SK-N-SH (cell line): ENCODE results near the gene FASTKD2.

ENCODE experiments used
- CHD2 ChIP-seq: fragments of 150-350 bp; IDR thresholded peaks from 2 replicates; pipeline ENCODE4 v1.6.1; 2018; ENCODE audit warnings: low read length; ENCODE audit not compliant: partially characterized antibody
- EP300 ChIP-seq, 2 experiments: IDR thresholded peaks; 2 replicates each; pipeline versions ENCODE4 v1.4.0 to v1.6.1; 2012; ENCODE audit warnings: borderline replicate concordance in 1 of 2, low read depth in 1 of 2, low read length in 1 of 2
- FOXM1 ChIP-seq: IDR thresholded peaks from 2 replicates; pipeline ENCODE4 v1.4.0; 2012; ENCODE audit warnings: low read depth, mild to moderate bottlenecking
- JUND ChIP-seq: IDR thresholded peaks from 2 replicates; pipeline ENCODE4 v1.4.0; 2012
- POLR2AphosphoS5 ChIP-seq: IDR thresholded peaks from 2 replicates; pipeline ENCODE4 v1.6.1; 2012; ENCODE audit warnings: low read depth, low read length
- RAD21 ChIP-seq: IDR thresholded peaks from 2 replicates; pipeline ENCODE4 v1.6.1; 2012; ENCODE audit warnings: mild to moderate bottlenecking, low read length
- SMC3 ChIP-seq: IDR thresholded peaks from 2 replicates; pipeline ENCODE4 v1.6.1; 2012; ENCODE audit warnings: low read depth, low read length, improper control_type of control experiment
- TF ChIP-seq, protein P1 (sequence below): fragments of 200-600 bp; sonication (generic); IDR thresholded peaks from 2 replicates; pipeline ENCODE4 v1.6.1; 2017; ENCODE audit warnings: antibody characterized with exemption, mild to moderate bottlenecking, moderate library complexity

GRCh38 chr2:206721256-206721920, 44.0 kb upstream of the FASTKD2 start:
- TF ChIP-seq SMC3 (no peak), RAD21 (no peak), POLR2AphosphoS5 (no peak), EP300 (IDR thresholded peaks at IDR 0.05; ENCODE audit: borderline replicate concordance in 1 of 2, low read depth in 1 of 2, low read length in 1 of 2) (no peak), JUND (no peak), FOXM1 (no peak), CHD2 (no peak)
- TF ChIP-seq, protein P1, sequence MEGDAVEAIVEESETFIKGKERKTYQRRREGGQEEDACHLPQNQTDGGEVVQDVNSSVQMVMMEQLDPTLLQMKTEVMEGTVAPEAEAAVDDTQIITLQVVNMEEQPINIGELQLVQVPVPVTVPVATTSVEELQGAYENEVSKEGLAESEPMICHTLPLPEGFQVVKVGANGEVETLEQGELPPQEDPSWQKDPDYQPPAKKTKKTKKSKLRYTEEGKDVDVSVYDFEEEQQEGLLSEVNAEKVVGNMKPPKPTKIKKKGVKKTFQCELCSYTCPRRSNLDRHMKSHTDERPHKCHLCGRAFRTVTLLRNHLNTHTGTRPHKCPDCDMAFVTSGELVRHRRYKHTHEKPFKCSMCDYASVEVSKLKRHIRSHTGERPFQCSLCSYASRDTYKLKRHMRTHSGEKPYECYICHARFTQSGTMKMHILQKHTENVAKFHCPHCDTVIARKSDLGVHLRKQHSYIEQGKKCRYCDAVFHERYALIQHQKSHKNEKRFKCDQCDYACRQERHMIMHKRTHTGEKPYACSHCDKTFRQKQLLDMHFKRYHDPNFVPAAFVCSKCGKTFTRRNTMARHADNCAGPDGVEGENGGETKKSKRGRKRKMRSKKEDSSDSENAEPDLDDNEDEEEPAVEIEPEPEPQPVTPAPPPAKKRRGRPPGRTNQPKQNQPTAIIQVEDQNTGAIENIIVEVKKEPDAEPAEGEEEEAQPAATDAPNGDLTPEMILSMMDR, result no peak
